Neuronal stem cell (in vitro differentiated cells): ENCODE data around the gene PPP2R5E.

ENCODE experiments used
- DNase-seq: peaks from one replicate; pipeline ENCODE4 v3.0.0-alpha.2; 2013; ENCODE audit warnings: low spot score
- H2AFZ ChIP-seq: one replicate; pipeline ENCODE4 v1.6.1; 2013; ENCODE audit warnings: mild to moderate bottlenecking, low read length, inconsistent platforms
- H2AK5ac ChIP-seq: 2 replicates; pipeline ENCODE4 v1.6.1; 2013; ENCODE audit warnings: low read depth, mild to moderate bottlenecking, inconsistent platforms, low read length, moderate library complexity, mixed read lengths
- H2BK120ac ChIP-seq: 2 replicates; pipeline ENCODE4 v1.6.1; 2013; ENCODE audit warnings: low read depth, mild to moderate bottlenecking, inconsistent platforms, low read length, moderate library complexity, mixed read lengths
- H2BK12ac ChIP-seq: one replicate; pipeline ENCODE4 v1.6.1; 2013; ENCODE audit warnings: low read length, inconsistent platforms
- H2BK15ac ChIP-seq: 2 replicates; pipeline ENCODE4 v1.6.1; 2013; ENCODE audit warnings: mild to moderate bottlenecking, low read length, inconsistent platforms, mixed read lengths
- H2BK5ac ChIP-seq: one replicate; pipeline ENCODE4 v1.6.1; 2013; ENCODE audit warnings: inconsistent platforms, mild to moderate bottlenecking, low read length, moderate library complexity
- H3K14ac ChIP-seq: one replicate; pipeline ENCODE4 v1.6.1; 2013; ENCODE audit warnings: low read length, inconsistent platforms
- H3K18ac ChIP-seq: 2 replicates; pipeline ENCODE4 v1.6.1; 2013; ENCODE audit warnings: low read length, inconsistent platforms
- H3K23ac ChIP-seq: 2 replicates; pipeline ENCODE4 v1.6.1; 2013; ENCODE audit warnings: low read depth, mild to moderate bottlenecking, mixed read lengths, low read length, inconsistent platforms; ENCODE audit not compliant: poor library complexity
- H3K27ac ChIP-seq: replicated peaks from 3 replicates; pipeline ENCODE4 v1.5.1; 2013; ENCODE audit warnings: low read length, inconsistent platforms
- H3K27me3 ChIP-seq, 3 experiments: 2 replicates each; pipeline ENCODE4 v1.6.1; 2013; ENCODE audit warnings: low read length in 3 of 3, mild to moderate bottlenecking in 2 of 3, inconsistent platforms in 1 of 3, low read depth in 1 of 3, mixed read lengths in 1 of 3, moderate library complexity in 1 of 3; ENCODE audit not compliant: control insufficient read depth in 3 of 3, insufficient read depth in 3 of 3
- H3K36me3 ChIP-seq, 2 donors: replicated peaks in 1 of 2; 2 replicates each; pipeline ENCODE4 v1.6.1; 2013; ENCODE audit warnings: low read length in 2 of 2; ENCODE audit not compliant: control insufficient read depth in 2 of 2, insufficient read depth in 2 of 2
- H3K4ac ChIP-seq: 2 replicates; pipeline ENCODE4 v1.6.1; 2013; ENCODE audit warnings: inconsistent platforms, mild to moderate bottlenecking, low read length, moderate library complexity
- H3K4me1 ChIP-seq, 2 donors: 1 replicate in 1 of 2; 2 replicates in 1 of 2; pipeline ENCODE4 v1.6.1; 2013; ENCODE audit warnings: low read length in 2 of 2, low read depth in 1 of 2; ENCODE audit not compliant: control insufficient read depth in 2 of 2, insufficient read depth in 1 of 2
- H3K4me2 ChIP-seq: one replicate; pipeline ENCODE4 v1.6.1; 2013; ENCODE audit warnings: mild to moderate bottlenecking, low read length, inconsistent platforms; ENCODE audit not compliant: insufficient read depth, poor library complexity, severe bottlenecking
- H3K4me3 ChIP-seq, 2 donors: 2 replicates each; pipeline ENCODE4 v1.5.1; 2013; ENCODE audit warnings: low read length in 2 of 2, mild to moderate bottlenecking in 2 of 2, inconsistent platforms in 1 of 2, moderate library complexity in 1 of 2
- H3K79me1 ChIP-seq: one replicate; pipeline ENCODE4 v1.6.1; 2013; ENCODE audit warnings: low read depth, mild to moderate bottlenecking, inconsistent platforms, low read length, moderate library complexity
- H3K9ac ChIP-seq: one replicate; pipeline ENCODE4 v1.6.1; 2013; ENCODE audit warnings: mild to moderate bottlenecking, low read depth, low read length, inconsistent platforms; ENCODE audit not compliant: poor library complexity
- H3K9me3 ChIP-seq, 2 donors: replicated peaks in 1 of 2; 2 replicates each; pipeline versions ENCODE3 to v1.6.1; 2013; ENCODE audit warnings: low read length in 2 of 2, mild to moderate bottlenecking in 2 of 2, inconsistent platforms in 1 of 2, low read depth in 1 of 2, mixed read lengths in 1 of 2, moderate library complexity in 1 of 2; ENCODE audit not compliant: control insufficient read depth in 2 of 2, insufficient read depth in 1 of 2
- H4K8ac ChIP-seq: one replicate; pipeline ENCODE4 v1.6.1; 2013; ENCODE audit warnings: low read depth, mild to moderate bottlenecking, inconsistent platforms, low read length, moderate library complexity
- H4K91ac ChIP-seq: one replicate; pipeline ENCODE4 v1.6.1; 2013; ENCODE audit warnings: low read length, low read depth, mild to moderate bottlenecking, inconsistent platforms; ENCODE audit not compliant: poor library complexity
- WGBS, 2 donors: extraction: QIAGEN DNeasy Blood & Tissue Kit; methylation state at CpG; one replicate each; pipeline ENCODE4 v1.1.7; 2013; ENCODE audit warnings: missing lambda C conversion rate in 2 of 2, mixed read lengths in 1 of 2; ENCODE audit not compliant: insufficient read length in 2 of 2, insufficient replicate concordance in 1 of 2; ENCODE audit errors: extremely low coverage in 2 of 2; 5-methylcytosine and 5-hydroxymethylcytosine counted together

The PPP2R5E gene

GRCh38 chr14:63387711-63388110 is 155.5 kb downstream of the PPP2R5E start:
- Histone ChIP-seq H3K4me3 (no peak overlapping the region), H3K36me3 (peaks cover 12 to 92% of the 10 kb centered on the region in 2 donors), H3K27ac (no peak overlapping the region), H2BK12ac (no peak overlapping the region), H3K27me3 (no peaks in the 10 kb centered on the region), H3K4ac (no peak overlapping the region), H3K4me1 (no peaks in the 10 kb centered on the region), H2BK5ac (no peak overlapping the region), H2BK120ac (no peak overlapping the region), H3K4me2 (no peak overlapping the region), H3K79me1 (no peaks in the 10 kb centered on the region), H2AFZ (no peak overlapping the region), H4K91ac (no peak overlapping the region), H2AK5ac (no peak overlapping the region), H2BK15ac (no peak overlapping the region), H4K8ac (no peak overlapping the region), H3K9me3 (no peaks in the 10 kb centered on the region), H3K9ac (no peak overlapping the region), H3K23ac (no peak overlapping the region), H3K18ac (no peak overlapping the region), H3K14ac (no peak overlapping the region)
- DNase-seq, result no peak
- WGBS, 2 donors, result no CpG with 5 or more reads among the region's 5 CpGs

DNA sequence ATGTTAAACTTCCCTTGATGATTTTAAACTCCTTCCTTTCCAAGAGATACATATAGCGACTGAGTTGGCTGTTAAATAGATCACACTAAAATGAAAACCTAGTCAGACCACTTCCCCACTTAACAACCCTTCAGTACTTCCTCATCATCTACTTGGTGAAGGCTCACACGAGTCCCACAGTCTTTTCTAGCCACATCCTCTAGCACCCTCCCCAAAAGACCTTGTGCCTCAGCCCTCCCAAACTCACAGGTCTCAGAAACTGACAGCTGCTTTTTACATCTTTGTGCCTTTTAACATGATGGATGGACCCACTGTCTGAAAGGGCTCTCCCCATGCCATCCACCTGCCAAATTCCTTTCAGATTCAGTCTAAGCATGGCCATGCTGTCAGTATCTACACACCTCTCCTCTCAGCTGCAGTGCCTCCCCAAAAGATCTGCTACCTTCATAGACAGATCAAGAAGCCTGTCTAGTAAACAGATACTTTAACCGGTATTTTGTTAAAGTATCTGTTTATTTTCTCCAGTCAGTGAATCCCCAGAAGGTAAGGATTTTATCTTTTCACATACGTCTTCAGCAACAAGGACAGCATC is 159.3 kb downstream of the PPP2R5E start:
- H2BK15ac ChIP-seq, result no peak overlapping the region
- H3K4me3 ChIP-seq, result no peak overlapping the region
- H3K23ac ChIP-seq, result no peak overlapping the region
- H2AK5ac ChIP-seq, result no peak overlapping the region
- H3K36me3 ChIP-seq, result peaks cover 17 to 85% of the 10 kb centered on the region in 2 donors
- H3K14ac ChIP-seq, result no peak overlapping the region
- no peak overlapping the region for H3K27ac ChIP-seq
- no peaks in the 10 kb centered on the region for H3K27me3 ChIP-seq
- H2BK5ac ChIP-seq, result no peak overlapping the region
- H3K18ac ChIP-seq, result no peak overlapping the region
- no peak overlapping the region for H3K4me2 ChIP-seq
- no CpG with 5 or more reads among the region's 4 CpGs for WGBS, 2 donors
- DNase-seq, result no peak
- no peak overlapping the region for H2BK12ac ChIP-seq
- H4K91ac ChIP-seq, result no peak overlapping the region
- H2BK120ac ChIP-seq, result no peak overlapping the region
- no peak overlapping the region for H3K9ac ChIP-seq
- H4K8ac ChIP-seq, result no peak overlapping the region
- no peaks in the 10 kb centered on the region for H3K4me1 ChIP-seq
- no peak overlapping the region for H2AFZ ChIP-seq
- no peaks in the 10 kb centered on the region for H3K9me3 ChIP-seq
- H3K79me1 ChIP-seq, result no peaks in the 10 kb centered on the region
- no peak overlapping the region for H3K4ac ChIP-seq

DNA sequence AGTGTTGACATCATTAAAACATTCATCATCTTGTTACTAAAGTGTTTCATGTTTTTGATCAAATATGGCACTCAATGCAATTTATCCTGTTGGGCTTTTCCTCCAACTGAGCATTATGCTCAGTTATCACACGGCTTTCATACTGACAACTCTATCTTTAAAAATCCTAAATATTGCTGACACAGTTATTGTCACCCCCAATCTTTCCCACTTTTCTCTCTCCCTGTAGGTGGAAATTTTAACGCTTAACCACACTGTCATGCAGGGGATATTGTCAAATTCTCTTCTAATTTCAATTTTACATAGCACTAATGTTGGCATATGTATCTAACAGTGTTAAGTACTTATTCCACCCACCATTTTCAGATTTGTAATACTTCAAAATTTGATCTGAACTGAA is 164.7 kb downstream of the PPP2R5E start:
- Histone ChIP-seq H4K91ac (no peak overlapping the region), H3K4me2 (no peak overlapping the region), H3K4ac (no peak overlapping the region), H2BK120ac (no peak overlapping the region), H3K23ac (no peak overlapping the region), H3K27me3 (no peaks in the 10 kb centered on the region), H3K79me1 (no peaks in the 10 kb centered on the region), H2BK15ac (no peak overlapping the region), H3K36me3 (peaks cover 10 to 78% of the 10 kb centered on the region in 2 donors), H3K9me3 (no peaks in the 10 kb centered on the region), H3K4me1 (no peaks in the 10 kb centered on the region), H3K18ac (no peak overlapping the region), H4K8ac (no peak overlapping the region), H2AFZ (no peak overlapping the region), H3K27ac (no peak overlapping the region), H3K4me3 (no peak overlapping the region), H3K14ac (no peak overlapping the region), H3K9ac (no peak overlapping the region), H2BK5ac (no peak overlapping the region), H2BK12ac (no peak overlapping the region), H2AK5ac (no peak overlapping the region)
- DNase-seq, result no peak
- WGBS, 2 donors, result no CpG with 5 or more reads among the region's 2 CpGs

DNA sequence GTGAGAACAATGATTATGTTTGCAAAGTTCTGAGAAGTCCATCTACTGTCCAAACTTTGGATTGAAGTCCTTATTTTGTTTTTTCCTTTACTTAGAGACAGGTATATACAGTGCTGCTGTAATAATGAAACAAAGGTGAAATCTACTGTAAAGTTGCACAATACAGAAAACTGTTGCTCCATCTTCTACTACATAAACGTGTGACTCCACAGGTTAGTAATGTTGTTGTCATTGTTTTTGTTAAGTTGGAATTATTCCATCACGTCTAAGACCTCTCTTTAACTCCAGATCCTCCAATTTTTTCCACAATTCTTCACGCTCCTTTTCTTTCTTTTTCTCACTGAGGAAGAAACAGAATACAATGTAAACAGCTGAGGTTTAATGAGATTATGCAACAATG is 167.4 kb downstream of the PPP2R5E start:
- no peak overlapping the region for H2BK15ac ChIP-seq
- H2AFZ ChIP-seq, result no peak overlapping the region
- H3K79me1 ChIP-seq, result no peaks in the 10 kb centered on the region
- H3K4me1 ChIP-seq, result no peaks in the 10 kb centered on the region
- H2BK120ac ChIP-seq, result no peak overlapping the region
- no peak for DNase-seq
- H3K4ac ChIP-seq, result no peak overlapping the region
- H4K91ac ChIP-seq, result no peak overlapping the region
- H3K18ac ChIP-seq, result no peak overlapping the region
- H3K14ac ChIP-seq, result no peak overlapping the region
- no peak overlapping the region for H3K9ac ChIP-seq
- H4K8ac ChIP-seq, result no peak overlapping the region
- no peaks in the 10 kb centered on the region for H3K27me3 ChIP-seq
- H2BK5ac ChIP-seq, result no peak overlapping the region
- no peak overlapping the region for H3K27ac ChIP-seq
- H2BK12ac ChIP-seq, result no peak overlapping the region
- no peak overlapping the region for H3K4me2 ChIP-seq
- peaks cover 3 to 68% of the 10 kb centered on the region in 2 donors for H3K36me3 ChIP-seq
- H2AK5ac ChIP-seq, result no peak overlapping the region
- H3K4me3 ChIP-seq, result no peak overlapping the region
- WGBS, 2 donors, result no CpG with 5 or more reads among the region's 3 CpGs
- no peak overlapping the region for H3K23ac ChIP-seq
- peaks cover 0 to 4% of the 10 kb centered on the region in 2 donors for H3K9me3 ChIP-seq
